Measurements from ENCODE around the gene CD7.

CD7 gene

GRCh38 chr17:82327757-82328140 lies 10.3 kb upstream of the CD7 start:
- no peak overlapping the region for H3K4me3 ChIP-seq (ENCODE audit: insufficient read depth, low read length, poor library complexity, severe bottlenecking)
- TF ChIP-seq CTCF (IDR thresholded peaks at IDR 0.05; ENCODE audit: insufficient read depth, low read length, poor library complexity, severe bottlenecking) = no peak
- TF ChIP-seq EZH2phosphoT487 (conservative IDR thresholded peaks at IDR 0.05; ENCODE audit: low read length) = no peak
- no peak overlapping the region for H3K9ac ChIP-seq (ENCODE audit: low read length)
- no peak overlapping the region for H2AFZ ChIP-seq (ENCODE audit: low read depth, low read length, severe bottlenecking)
- no peaks in the 10 kb centered on the region for H3K9me2 ChIP-seq (replicated peaks; ENCODE audit: insufficient read depth, low read length)
- H3F3A ChIP-seq (ENCODE audit: insufficient read depth) = no peaks in the 10 kb centered on the region
- no peaks in the 10 kb centered on the region for H3K36me3 ChIP-seq (ENCODE audit: low read length)
- H4K20me1 ChIP-seq (ENCODE audit: low read depth, low read length) = no peaks in the 10 kb centered on the region
- no peak overlapping the region for H3K27ac ChIP-seq (ENCODE audit: low read depth, low read length)
- H3K27me3 ChIP-seq (ENCODE audit: low read length) = no peaks in the 10 kb centered on the region
- H3K79me2 ChIP-seq (ENCODE audit: insufficient read depth, low read length) = no peaks in the 10 kb centered on the region
- H3K4me2 ChIP-seq (ENCODE audit: low read depth, low read length, poor library complexity, severe bottlenecking) = no peak overlapping the region
- no peaks in the 10 kb centered on the region for H3K9me3 ChIP-seq (ENCODE audit: insufficient read depth, low read length)

GRCh38 chr17:82327289-82327688 lies 9.9 kb upstream of the CD7 start:
- no peak for TF ChIP-seq CTCF (IDR thresholded peaks at IDR 0.05; ENCODE audit: insufficient read depth, low read length, poor library complexity, severe bottlenecking)
- TF ChIP-seq EZH2phosphoT487 (conservative IDR thresholded peaks at IDR 0.05; ENCODE audit: low read length) = no peak
- Histone ChIP-seq H3K9me3 (ENCODE audit: insufficient read depth, low read length) (no peaks in the 10 kb centered on the region), H3K36me3 (ENCODE audit: low read length) (no peaks in the 10 kb centered on the region), H3K4me3 (ENCODE audit: insufficient read depth, low read length, poor library complexity, severe bottlenecking) (no peak overlapping the region), H3K79me2 (ENCODE audit: insufficient read depth, low read length) (no peaks in the 10 kb centered on the region), H3K9me2 (replicated peaks; ENCODE audit: insufficient read depth, low read length) (no peaks in the 10 kb centered on the region), H3K9ac (ENCODE audit: low read length) (no peak overlapping the region), H3K27me3 (ENCODE audit: low read length) (no peaks in the 10 kb centered on the region), H4K20me1 (ENCODE audit: low read depth, low read length) (no peaks in the 10 kb centered on the region), H2AFZ (ENCODE audit: low read depth, low read length, severe bottlenecking) (no peak overlapping the region), H3K4me2 (ENCODE audit: low read depth, low read length, poor library complexity, severe bottlenecking) (no peak overlapping the region), H3F3A (ENCODE audit: insufficient read depth) (no peaks in the 10 kb centered on the region), H3K27ac (ENCODE audit: low read depth, low read length) (no peak overlapping the region)

GRCh38 chr17:82325286-82326180 lies 8.1 kb upstream of the CD7 start:
- no peaks in the 10 kb centered on the region for H3F3A ChIP-seq (ENCODE audit: insufficient read depth)
- H3K9ac ChIP-seq (ENCODE audit: low read length) = no peak overlapping the region
- H3K27ac ChIP-seq (ENCODE audit: low read depth, low read length) = no peak overlapping the region
- TF ChIP-seq CTCF (IDR thresholded peaks at IDR 0.05; ENCODE audit: insufficient read depth, low read length, poor library complexity, severe bottlenecking) = no peak
- TF ChIP-seq EZH2phosphoT487 (conservative IDR thresholded peaks at IDR 0.05; ENCODE audit: low read length) = no peak
- H2AFZ ChIP-seq (ENCODE audit: low read depth, low read length, severe bottlenecking) = no peak overlapping the region
- no peaks in the 10 kb centered on the region for H3K79me2 ChIP-seq (ENCODE audit: insufficient read depth, low read length)
- H3K27me3 ChIP-seq (ENCODE audit: low read length) = no peaks in the 10 kb centered on the region
- H3K9me3 ChIP-seq (ENCODE audit: insufficient read depth, low read length) = no peaks in the 10 kb centered on the region
- H4K20me1 ChIP-seq (ENCODE audit: low read depth, low read length) = no peaks in the 10 kb centered on the region
- no peaks in the 10 kb centered on the region for H3K9me2 ChIP-seq (replicated peaks; ENCODE audit: insufficient read depth, low read length)
- H3K4me2 ChIP-seq (ENCODE audit: low read depth, low read length, poor library complexity, severe bottlenecking) = no peak overlapping the region
- H3K4me3 ChIP-seq (ENCODE audit: insufficient read depth, low read length, poor library complexity, severe bottlenecking) = no peak overlapping the region
- no peaks in the 10 kb centered on the region for H3K36me3 ChIP-seq (ENCODE audit: low read length)

Measured in SU-DHL-6 (cell line).